A673 (cell line): ENCODE measurements around the gene SLC16A5.

ENCODE experiments used
- CTCF ChIP-seq: fragments of 300-800, 200-600 bp; sonication (generic); conservative IDR thresholded peaks from 2 replicates; pipeline ENCODE4 v1.5.1; 2017; ENCODE audit warnings: low read depth, mild to moderate bottlenecking, antibody characterized with exemption, low read length, moderate library complexity, mixed read lengths
- EZH2 ChIP-seq: fragments of 200-600 bp; sonication (generic); IDR thresholded peaks from 2 replicates; pipeline ENCODE4 v1.6.1; 2017; ENCODE audit warnings: borderline replicate concordance, low read depth, mild to moderate bottlenecking, mixed read lengths, antibody characterized with exemption, low read length; ENCODE audit not compliant: poor library complexity, severe bottlenecking

GRCh38 chr17:75130632-75131277 is 43.0 kb downstream of the SLC16A5 start:
- TF ChIP-seq CTCF (peak; percentile 67), EZH2 (no peak)
